ENCODE measurements around the gene CCL25. TPM values are rescaled to one million over a fixed set of nuclear protein-coding genes. Genes with fewer than 3 reads are reported as not detected.

The CCL25 gene
- total RNA-seq, 4 donors from 2014 or later, result not detected

DNA sequence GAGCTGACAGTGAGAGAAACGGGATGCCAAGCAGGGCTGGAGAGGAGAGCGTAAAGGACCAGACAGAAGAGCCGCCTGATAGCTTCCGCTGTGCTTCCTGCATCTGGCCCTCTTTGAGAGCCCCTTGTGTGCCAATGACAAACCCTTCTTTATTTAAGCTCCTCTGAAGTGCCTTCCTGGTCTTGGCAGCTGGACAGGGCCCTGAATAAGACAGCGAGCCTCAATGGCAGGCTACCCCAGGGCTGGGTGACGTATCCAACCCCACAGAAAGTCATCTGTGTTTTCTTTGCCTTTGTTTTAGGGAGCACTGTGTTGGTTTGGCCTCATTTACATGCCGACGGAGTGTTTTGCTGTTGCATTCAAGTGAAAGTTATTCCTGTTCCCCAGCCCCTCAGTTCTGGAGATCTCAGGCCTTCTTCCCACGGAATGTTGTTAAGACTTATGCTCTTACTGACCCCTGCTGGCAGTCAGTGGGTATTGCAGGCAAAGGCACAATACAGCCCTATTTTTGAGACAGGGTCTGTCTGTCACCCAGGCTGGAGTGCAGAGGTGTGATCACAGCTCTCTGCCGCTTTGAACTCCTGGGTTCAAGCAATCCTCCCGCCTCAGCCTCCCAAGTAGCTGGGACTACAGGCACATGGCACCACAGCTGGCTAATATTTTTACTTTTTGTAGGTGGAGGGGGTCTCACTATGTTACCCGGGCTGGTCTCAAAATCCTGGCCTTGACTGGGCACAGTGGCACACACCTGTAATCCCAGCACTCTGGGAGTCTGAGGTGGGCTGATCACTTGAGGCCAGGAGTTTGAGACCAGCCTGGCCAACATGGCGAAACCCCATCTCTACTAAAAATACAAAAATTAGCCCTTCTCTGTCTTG, 16.8 kb downstream of the CCL25 start:
- Histone ChIP-seq H3K4me3 (no peak overlapping the region), H3K4me1 (no peaks in the 10 kb centered on the region), H3K27me3 (no peaks in the 10 kb centered on the region), H3K27ac (no peak overlapping the region), H3K9me3 (peaks cover 0 to 7% of the 10 kb centered on the region in 2 donors), H3K36me3 (no peaks in the 10 kb centered on the region)
- no peak for TF ChIP-seq POLR2A (IDR thresholded peaks at IDR 0.05)
- TF ChIP-seq CTCF (IDR thresholded peaks at IDR 0.05), result peak in 1 of 4 experiments; percentile 14
- intact Hi-C loops (cut with DNase I; ENCODE audit: low total_unique reads), result no loop called here
- no peak for DNase-seq

DNA sequence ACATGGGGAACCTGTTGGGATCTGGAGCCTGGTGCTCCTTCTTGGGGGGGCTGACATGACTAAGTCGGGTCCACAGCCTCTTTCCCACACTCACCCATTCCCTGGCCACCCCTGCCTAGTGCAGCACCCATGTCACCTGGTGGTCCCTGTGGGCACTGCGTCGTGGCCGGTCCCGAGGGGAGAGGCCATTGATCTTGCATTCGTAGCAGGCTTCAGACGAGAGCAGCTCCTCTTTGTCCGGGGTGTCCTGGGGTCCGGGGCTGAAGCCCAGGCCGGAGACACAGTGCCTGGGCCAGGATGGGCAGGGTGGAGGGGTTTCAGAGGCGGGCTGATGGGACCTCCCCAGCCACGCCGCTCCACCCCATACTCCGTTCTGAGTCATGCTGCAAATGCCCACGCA, 19.4 kb downstream of the CCL25 start:
- intact Hi-C loops (cut with DNase I; ENCODE audit: low total_unique reads), result no loop called here
- Histone ChIP-seq H3K4me1 (no peaks in the 10 kb centered on the region), H3K27me3 (no peaks in the 10 kb centered on the region), H3K36me3 (no peaks in the 10 kb centered on the region), H3K4me3 (no peak overlapping the region), H3K9me3 (peaks cover 0 to 7% of the 10 kb centered on the region in 2 donors), H3K27ac (no peak overlapping the region)
- TF ChIP-seq POLR2A (IDR thresholded peaks at IDR 0.05) (no peak), CTCF (IDR thresholded peaks at IDR 0.05) (no peak)
- no peak for DNase-seq

DNA sequence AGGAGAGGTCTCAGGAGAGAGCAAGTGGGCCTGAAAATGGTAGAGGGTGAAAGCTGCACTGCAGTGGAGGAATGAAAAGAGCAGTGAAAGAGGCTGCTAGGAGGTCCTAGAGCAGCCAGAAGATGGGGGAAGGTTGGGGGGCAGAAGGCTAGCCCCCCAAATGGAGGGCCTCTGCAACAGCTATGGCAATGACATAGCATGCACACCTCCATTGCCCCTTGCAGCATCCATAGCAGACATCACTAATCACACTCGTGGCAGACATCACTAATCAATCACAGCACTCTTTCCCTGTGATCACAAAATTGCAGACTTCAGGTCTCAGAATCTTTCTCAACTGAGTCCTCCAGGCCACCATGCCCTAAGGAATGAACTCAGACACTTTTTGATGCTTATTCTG, 21.9 kb downstream of the CCL25 start:
- Histone ChIP-seq H3K36me3 (no peaks in the 10 kb centered on the region), H3K4me3 (no peak overlapping the region), H3K9me3 (peaks cover 0 to under 1% of the 10 kb centered on the region in 2 donors), H3K4me1 (no peaks in the 10 kb centered on the region), H3K27ac (no peak overlapping the region), H3K27me3 (no peaks in the 10 kb centered on the region)
- intact Hi-C loops (cut with DNase I; ENCODE audit: low total_unique reads), result no loop called here
- TF ChIP-seq CTCF (IDR thresholded peaks at IDR 0.05) (no peak), POLR2A (IDR thresholded peaks at IDR 0.05) (no peak)
- no peak for DNase-seq

DNA sequence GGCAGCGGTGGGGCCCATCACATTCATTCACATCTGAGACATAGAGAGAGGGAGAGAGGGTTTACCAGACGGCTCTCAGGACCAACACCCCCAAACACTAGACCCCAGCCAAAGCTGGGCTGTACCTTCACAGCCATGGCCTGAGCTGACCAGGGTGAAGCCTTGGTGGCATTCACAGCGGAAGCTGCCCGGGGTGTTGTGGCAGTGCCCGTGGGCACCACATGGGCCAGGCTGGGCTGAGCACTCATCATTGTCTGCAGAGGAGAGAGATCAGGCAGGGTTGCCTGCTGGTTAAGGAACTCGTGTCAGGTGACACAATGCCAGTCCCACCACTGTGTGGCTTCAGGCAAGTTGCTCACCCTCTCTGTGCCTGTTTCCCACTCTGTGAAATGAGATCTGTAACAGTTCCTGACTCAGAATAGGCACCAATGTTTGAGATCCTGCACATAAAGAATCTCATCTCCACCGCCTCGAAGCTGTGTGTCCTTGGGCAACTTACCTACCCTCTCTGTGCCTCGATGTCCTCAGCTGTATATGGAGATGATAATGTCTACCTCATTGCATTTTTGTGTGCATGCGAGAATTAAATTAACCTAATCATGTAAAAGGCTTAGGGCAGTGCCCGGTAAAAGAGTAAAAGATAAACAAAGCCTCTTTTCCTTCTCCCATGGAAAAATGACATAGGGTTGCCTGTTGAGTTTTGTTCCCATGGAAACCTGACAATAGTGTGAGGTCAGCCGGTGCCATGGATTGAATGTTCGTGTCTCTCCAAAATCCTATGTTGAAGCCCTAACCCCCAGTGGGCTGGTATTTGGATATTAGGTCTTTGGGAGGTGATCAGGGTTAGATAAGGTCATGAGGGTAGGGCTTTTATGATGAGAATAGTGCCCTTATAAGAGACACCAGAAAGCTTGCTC, 22.9 kb downstream of the CCL25 start:
- no peaks in the 10 kb centered on the region for H3K4me1 ChIP-seq
- H3K36me3 ChIP-seq, result no peaks in the 10 kb centered on the region
- intact Hi-C loops (cut with DNase I; ENCODE audit: low total_unique reads), result no loop called here
- H3K27me3 ChIP-seq, result no peaks in the 10 kb centered on the region
- H3K27ac ChIP-seq, result no peak overlapping the region
- no peaks in the 10 kb centered on the region for H3K9me3 ChIP-seq
- no peak for TF ChIP-seq POLR2A (IDR thresholded peaks at IDR 0.05)
- no peak for TF ChIP-seq CTCF (IDR thresholded peaks at IDR 0.05)
- no peak overlapping the region for H3K4me3 ChIP-seq
- no peak for DNase-seq

GRCh38 chr19:8079988-8080387, 27.4 kb downstream of the CCL25 start:
- no peaks in the 10 kb centered on the region for H3K27me3 ChIP-seq
- intact Hi-C loops (cut with DNase I; ENCODE audit: low total_unique reads), result no loop called here
- H3K36me3 ChIP-seq, result no peaks in the 10 kb centered on the region
- no peak for DNase-seq
- H3K4me3 ChIP-seq, result no peak overlapping the region
- no peaks in the 10 kb centered on the region for H3K4me1 ChIP-seq
- no peaks in the 10 kb centered on the region for H3K9me3 ChIP-seq
- H3K27ac ChIP-seq, result no peak overlapping the region
- TF ChIP-seq POLR2A (IDR thresholded peaks at IDR 0.05) (no peak), CTCF (IDR thresholded peaks at IDR 0.05) (no peak)

Data from uterus (tissue), 4 donors.